ELR (cell line): ENCODE data around the gene KL.

Experiments
- DNase-seq: peaks from one replicate; pipeline ENCODE4 v3.0.0-alpha.2; 2015; ENCODE audit warnings: low read depth

KL gene

DNA sequence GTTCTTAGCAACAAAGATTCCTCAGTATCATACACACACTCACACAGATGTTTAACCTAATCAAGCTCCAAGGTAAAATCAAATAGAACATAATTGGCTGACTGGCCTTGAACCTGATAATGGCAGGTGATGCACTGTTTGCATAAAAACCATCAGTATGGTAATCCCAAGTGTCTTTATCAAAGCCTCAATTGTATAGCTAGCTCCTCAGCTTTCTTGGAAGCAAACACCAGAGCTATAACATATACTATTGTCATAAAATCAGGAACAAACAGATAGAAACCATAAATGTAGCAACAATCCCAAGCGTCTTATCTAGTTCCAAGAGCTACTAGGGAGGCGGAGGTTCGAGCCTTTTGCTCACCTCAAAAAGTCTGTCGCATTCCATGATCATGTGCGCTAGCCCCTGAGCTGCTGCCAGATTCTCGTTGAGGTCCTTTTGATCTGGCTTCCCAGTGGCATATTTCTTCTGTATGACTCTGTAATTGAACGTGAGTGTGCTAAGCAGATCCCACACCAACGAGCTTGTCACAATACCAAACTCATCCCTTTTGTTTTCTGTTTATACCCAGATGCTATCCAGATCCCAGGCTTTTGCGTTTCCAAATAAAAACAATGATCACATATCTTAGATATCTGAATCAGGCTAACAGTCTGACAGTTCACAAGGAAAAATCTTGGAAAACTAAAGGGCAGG is 95.3 kb downstream of the KL start:
- no peak for DNase-seq

DNA sequence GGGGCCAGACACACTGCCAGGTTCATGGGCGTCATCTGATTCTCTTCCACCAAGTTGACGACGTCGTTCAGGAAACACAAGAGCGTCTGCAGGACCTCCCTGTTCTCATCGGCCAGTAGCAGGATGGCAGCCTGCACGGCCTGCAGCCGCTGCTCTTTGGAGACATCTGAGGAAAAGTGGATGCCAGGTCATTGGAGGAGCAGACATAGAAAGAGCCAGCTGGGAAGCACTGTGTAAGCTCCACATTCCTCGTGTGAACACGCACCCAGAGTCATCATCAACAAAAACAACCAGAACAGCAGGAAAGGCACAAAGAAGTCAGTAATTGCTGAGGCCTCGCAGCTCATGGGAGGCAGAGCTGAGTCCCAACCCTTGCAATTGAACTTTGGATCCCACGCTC is 96.5 kb downstream of the KL start:
- DNase-seq: no peak

DNA sequence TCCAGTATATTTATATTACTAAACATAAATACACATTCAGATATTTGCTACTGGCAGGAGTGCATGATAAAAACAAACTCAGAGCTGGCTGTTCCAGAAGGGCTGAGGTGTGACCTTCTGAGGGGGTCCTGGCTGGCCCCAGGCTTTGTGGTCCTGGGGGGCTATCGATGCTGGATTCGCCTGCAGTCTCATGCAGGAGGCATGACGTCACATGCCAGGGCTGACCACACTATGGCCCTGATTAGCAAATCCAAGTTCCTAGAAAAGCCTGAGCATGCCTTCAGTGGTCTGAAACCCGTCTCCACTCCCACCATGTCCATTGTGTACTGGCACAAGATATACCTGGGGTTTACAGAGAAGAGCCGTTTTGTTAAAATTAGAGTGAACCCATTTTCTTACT is 97.9 kb downstream of the KL start:
- no peak for DNase-seq

DNA sequence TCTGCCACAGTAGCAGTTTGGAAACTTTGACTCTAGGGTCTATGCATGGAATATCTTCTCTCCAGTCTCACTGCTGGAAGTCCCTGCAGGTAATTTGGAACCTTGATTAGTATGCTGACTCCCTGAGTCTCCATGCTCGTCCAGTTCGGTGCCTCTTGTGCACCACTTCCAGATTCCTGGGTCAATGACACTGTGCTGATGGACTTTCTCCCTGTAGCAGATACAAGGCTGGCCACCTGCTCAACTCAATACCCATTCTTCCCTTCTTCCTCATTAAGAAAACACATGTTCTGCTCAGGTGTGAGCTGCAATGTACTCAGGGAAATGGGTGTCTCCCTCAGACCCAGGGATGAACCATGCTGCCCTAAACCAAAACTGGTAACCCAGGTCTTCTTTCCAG is 99.1 kb downstream of the KL start:
- DNase-seq: no peak
